OCI-LY7 (cell line): ENCODE results near the gene HTR3B.

Source experiments
- CTCF ChIP-seq: fragments of 200-600 bp; sonication (generic); conservative IDR thresholded peaks from 2 replicates; pipeline ENCODE4 v1.5.1; 2014; ENCODE audit warnings: mild to moderate bottlenecking, antibody characterized with exemption, low read length, moderate library complexity, mixed read lengths
- EZH2phosphoT487 ChIP-seq: fragments of 200-600 bp; sonication (generic); IDR thresholded peaks from 2 replicates; pipeline ENCODE4 v1.6.1; 2018; ENCODE audit warnings: low read depth, borderline replicate concordance, mild to moderate bottlenecking, mixed run types, antibody characterized with exemption, low read length, moderate library complexity, mixed read lengths

DNA sequence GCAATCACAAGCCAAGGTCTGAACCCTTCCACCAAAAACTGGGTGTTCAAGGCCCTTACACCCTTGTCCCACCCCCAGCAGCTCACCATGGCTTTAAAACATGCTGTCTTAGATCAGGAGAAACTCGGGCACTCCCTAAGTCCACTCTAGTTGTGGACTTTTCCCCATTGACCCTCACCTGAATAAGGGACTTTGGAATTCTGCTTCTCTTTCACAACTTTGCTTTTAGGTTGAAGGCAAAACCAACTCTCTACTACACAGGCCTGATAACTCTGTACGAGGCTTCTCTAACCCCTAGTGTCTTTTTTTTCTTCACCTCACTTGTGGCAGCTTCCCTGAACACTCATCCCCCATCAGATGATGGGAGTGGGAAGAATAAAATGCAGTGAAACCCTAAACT, 85.3 kb downstream of the HTR3B start:
- TF ChIP-seq CTCF: no peak
- TF ChIP-seq EZH2phosphoT487: no peak
